Left colon (tissue), 2 donors: Measurements from ENCODE around the gene INSC. TPM values are rescaled to one million over a fixed set of nuclear protein-coding genes. Genes with fewer than 3 reads are reported as not detected.

Experiments
- ATAC-seq: fragments of 200-7000 bp; cut with Tn5 transposase; one replicate; pipeline ENCODE4 v1.9.1; 2020; ENCODE audit warnings: mild to moderate bottlenecking, moderate library complexity
- DNase-seq, 2 donors: peaks; one replicate each; pipeline ENCODE4 v3.0.0-alpha.2; 2020
- intact Hi-C, 2 donors: fragments of 100-400 bp; cut with DNase I in 1 of 2; cut with micrococcal nuclease in 1 of 2; formaldehyde crosslinking; loops; one replicate each; pipeline versions ENCODE4 v1.11.2 to v1.14.0; 2022; cut with DNase I, micrococcal nuclease
- total RNA-seq, 2 donors: library from RNA; stranded (reverse); fragmentation: NEBNext Ultra II Directional; extraction: Animal tissue kit (Norgen Biotek cat#: 25700); gene quantifications; one replicate each; pipeline ENCODE4 v1.2.1, GENCODE V29; 2021
- donor health status: DM: no; HTN: no; CAD: no.
- donor health status: DM: yes; HTN: yes; CAD: no.

INSC gene
- total RNA-seq, 2 donors from 2014 or later = 2.2 to 2.6 TPM

GRCh38 chr11:15171956-15172355 lies 57.2 kb downstream of the INSC start:
- intact Hi-C loops = no loop called here
- DNase-seq = no peak
- no peak for ATAC-seq

GRCh38 chr11:15175831-15176230 lies 61.1 kb downstream of the INSC start:
- intact Hi-C loops = no loop called here
- no peak for DNase-seq
- ATAC-seq = peak; percentile 50

GRCh38 chr11:15176646-15177163 lies 62.0 kb downstream of the INSC start:
- intact Hi-C loops = no loop called here
- no peak for ATAC-seq
- DNase-seq = no peak

GRCh38 chr11:15177491-15177890 lies 62.8 kb downstream of the INSC start:
- no peak for DNase-seq
- peak; percentile 76 for ATAC-seq
- intact Hi-C loops = no loop called here

DNA sequence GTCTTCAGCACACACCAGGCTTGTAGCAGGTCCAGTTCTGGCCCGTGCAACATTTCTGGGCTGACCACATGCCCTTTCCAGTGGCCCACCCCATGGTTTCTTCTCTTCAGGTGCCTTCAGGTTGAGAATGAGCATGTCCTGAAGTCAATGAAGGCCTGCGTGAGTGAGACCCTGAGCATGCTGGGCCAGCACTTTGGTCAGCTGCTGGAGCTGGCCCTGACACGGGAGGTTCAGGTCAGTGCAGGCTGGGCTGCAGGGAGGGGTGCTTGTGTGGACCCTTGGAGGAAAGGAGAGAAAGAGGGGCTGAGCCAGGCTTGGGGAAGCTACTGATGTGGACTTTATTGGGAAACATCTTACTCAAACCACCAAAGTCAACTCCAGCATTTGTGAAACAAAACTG lies 63.5 kb downstream of the INSC start:
- intact Hi-C loops = no loop called here
- DNase-seq (no peak), ATAC-seq (no peak)

GRCh38 chr11:15179167-15179566 lies 64.4 kb downstream of the INSC start:
- intact Hi-C loops = no loop called here
- ATAC-seq = no peak

GRCh38 chr11:15180212-15180792 lies 65.6 kb downstream of the INSC start:
- DNase-seq (no peak), ATAC-seq (no peak)
- intact Hi-C loops = no loop called here

More at GRCh38 chr11:15179167-15179566, 64.4 kb downstream of the INSC start:
- no peak for DNase-seq

DNA sequence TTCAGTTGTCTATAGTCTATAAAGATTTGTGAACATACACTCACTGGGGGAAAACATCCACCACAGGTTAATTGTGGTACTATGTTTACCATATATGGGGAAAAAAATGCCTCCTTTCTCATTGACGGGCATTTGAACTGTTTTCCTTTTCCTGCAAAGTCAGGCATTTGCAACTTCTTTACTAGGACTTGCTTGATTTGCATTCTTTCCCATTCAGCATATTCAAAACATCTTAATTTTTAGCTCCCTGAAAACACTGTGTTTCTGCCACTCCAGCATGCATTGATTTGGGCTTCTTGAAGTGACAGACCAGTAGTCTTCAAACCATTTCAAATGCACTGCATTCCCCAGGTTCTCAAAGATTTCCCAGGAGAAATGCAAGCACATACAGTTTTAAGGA lies 67.6 kb downstream of the INSC start:
- DNase-seq (no peak), ATAC-seq (no peak)
- intact Hi-C loops = no loop called here

- intact Hi-C loops = no loop called here
- DNase-seq = no peak
- no peak for ATAC-seq
Measured at GRCh38 chr11:15185021-15185420, 70.3 kb downstream of the INSC start.

DNA sequence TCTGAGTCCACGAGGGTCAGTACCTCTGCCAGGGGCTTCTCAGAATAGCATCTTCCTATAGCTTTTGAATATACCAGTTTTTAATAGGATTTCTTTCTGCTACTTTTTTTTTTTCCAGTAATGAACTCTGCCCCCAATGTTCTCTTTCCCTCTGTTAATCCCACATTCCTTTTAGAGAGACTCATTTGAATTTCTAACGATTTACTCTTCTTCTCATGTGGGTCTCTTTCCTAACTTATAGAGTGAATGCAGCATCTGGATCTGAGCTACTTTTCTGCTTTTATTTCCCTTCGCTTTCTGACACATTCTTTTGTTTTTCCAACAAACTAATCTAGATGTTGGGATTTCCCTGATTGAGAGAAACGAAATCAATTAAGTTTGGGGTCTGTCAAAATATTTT lies 71.4 kb downstream of the INSC start:
- no peak for DNase-seq
- ATAC-seq = no peak
- intact Hi-C loops = no loop called here

DNA sequence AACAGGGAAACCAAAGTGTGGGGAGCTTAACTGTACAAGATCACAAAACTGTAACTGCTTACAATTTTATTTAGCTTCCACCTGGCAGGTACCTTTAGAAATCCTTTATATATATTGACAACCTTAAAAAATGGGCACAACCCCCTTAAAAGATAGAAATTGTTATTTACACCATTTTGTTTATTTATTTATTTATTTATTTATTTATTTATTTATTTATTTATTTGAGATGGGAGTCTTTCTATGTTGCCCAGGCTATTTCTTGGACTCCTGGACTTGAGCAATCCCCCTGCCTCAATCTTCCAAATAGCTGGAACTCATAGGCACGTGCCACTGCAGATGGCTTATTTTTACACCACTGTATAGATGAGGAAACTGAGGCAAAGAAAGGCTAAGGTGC lies 74.5 kb downstream of the INSC start:
- no peak for DNase-seq
- no peak for ATAC-seq
- intact Hi-C loops = no loop called here

DNA sequence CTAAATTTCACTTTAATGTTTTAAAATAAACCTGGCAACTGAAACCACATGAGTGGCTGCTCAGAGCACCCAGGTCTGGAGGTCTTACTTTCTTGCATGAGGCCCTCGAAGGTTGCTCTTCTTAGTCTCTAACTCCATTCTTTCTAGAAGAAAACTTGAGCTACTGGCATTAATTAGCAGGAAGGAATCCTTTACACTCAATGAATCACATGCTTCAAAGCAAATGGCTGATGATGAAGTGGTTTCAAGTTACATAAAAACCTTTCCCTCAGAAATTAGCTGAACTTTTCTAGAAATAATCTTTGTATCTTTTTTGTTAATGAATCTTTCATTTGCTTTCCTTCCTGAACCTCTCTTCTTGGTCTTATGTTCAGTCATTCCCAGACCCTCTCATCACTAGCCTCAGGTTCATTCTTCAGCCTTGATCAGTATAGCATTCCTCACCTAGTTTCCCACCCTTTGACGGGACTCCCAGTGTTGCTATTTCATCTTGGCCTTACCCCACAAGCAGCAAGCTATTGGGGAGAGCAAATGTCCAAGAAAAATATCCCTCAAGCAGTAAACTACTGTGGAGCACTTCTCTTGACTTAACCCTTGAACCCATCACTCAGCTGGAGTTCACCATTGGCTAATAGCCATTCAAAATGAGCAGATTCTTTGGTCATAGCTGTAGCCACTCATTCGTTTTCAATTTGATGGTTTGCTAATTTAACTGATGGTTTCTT lies 75.1 kb downstream of the INSC start:
- no peak for ATAC-seq
- no peak for DNase-seq
- intact Hi-C loops = no loop called here

GRCh38 chr11:15190611-15191010 lies 75.9 kb downstream of the INSC start:
- no peak for DNase-seq
- intact Hi-C loops = no loop called here
- no peak for ATAC-seq

DNA sequence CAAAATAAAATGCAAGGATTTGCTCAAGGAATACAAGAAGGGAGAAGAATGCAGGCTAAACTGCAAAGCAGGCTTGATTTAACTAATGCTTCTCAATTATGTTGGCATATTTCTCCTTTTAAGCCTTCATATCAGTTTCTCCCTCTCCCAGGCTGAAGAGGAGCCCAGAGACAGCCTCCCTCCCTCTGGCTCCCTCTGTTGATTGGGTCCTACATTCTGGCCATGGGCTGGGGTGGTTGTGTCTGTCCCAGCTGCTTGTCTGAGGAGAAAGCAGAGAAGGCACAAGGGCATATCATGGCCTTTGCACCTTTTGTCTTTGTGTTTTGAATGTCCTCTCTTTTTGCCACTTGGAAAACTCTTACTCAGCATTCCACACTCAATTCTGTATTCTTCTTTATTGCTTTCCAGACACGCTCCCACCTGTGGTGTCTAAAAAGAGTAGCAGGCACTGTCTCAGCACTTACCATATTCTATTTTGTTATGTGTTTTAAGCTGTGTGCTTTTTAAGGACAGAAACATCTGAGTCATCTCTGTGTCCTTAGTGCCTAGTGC lies 77.4 kb downstream of the INSC start:
- no peak for ATAC-seq
- intact Hi-C loops = no loop called here
- DNase-seq = no peak

- intact Hi-C loops = no loop called here
- DNase-seq (no peak), ATAC-seq (peak; percentile 37)
Measured at GRCh38 chr11:15194671-15195415, 80.1 kb downstream of the INSC start.

DNA sequence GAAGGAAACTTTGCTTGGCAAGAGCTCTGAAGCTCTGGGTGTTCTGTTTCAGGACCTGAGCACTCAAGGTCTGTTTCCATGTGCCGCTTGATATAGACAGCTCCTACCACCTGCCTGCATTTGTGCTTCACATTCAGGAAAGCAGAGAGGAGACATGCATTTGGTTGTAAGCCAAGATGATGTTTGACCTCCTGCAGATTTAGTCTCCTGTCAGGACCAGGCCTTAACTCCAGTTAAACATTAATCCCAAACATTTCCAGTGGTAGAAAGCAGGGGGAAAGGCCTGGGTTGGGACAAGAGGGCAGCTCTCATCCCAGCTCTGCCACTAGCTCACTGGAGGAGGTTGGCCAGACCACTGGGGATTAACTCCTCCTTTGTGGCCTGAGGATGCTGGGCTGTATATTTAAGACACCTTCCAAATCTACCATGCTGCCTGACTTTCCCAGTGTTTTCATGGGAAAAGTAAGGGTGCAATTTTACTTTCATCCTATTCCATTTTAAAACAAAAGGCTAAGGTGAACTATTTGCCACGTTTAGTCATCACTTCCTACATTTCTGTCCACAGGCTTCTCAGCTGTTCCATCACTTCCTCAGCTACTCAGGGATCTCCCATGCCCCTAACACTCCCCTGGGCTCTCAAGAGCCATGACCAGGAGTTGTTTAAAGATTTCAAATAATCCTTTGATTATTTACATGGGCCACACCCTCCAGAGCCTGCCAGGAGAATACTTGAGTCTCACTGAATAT lies 80.9 kb downstream of the INSC start:
- ATAC-seq (peak; percentile 80), DNase-seq (no peak)
- intact Hi-C loops = no loop called here

DNA sequence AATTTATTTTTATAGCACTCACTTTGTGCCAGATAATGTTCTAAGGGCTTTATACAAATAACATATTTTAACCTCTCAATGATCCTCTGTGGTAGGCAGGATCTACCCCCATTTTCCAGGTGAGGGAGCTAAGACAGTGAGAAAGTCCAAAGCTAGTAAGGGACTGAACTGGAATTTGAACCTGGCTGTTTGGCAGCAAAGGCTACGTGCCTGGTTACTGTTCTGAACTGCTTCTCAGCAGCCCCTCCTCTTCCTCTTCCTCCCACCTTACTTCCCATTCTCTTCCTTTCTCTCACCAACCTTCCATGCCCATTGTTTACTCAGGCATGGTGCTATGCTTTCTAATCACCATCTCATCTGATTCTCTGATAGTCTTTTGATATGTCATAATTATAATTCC lies 82.0 kb downstream of the INSC start:
- intact Hi-C loops = no loop called here
- no peak for DNase-seq
- peak; percentile 66 for ATAC-seq

- DNase-seq (no peak), ATAC-seq (no peak)
- intact Hi-C loops = no loop called here
Measured at GRCh38 chr11:15197696-15198095, 83.0 kb downstream of the INSC start.

- intact Hi-C loops = no loop called here
- DNase-seq (no peak), ATAC-seq (no peak)
Measured at GRCh38 chr11:15198284-15198683, 83.6 kb downstream of the INSC start.
